Retina (tissue), 1 donor: ENCODE data around the gene KCNJ2.
A peak's percentile ranks its signal among the peaks of the same experiment; 100 is the strongest.

Experiments
- DNase-seq: peaks from one replicate; pipeline ENCODE4 v3.0.0-alpha.2; 2016

KCNJ2 gene

GRCh38 chr17:70159980-70160379 is 9.4 kb upstream of the KCNJ2 start:
- DNase-seq, result no peak

GRCh38 chr17:70161519-70161918 is 7.8 kb upstream of the KCNJ2 start:
- DNase-seq, result no peak

- DNase-seq, result no peak
Observed at GRCh38 chr17:70165383-70165782, 3.9 kb upstream of the KCNJ2 start.

- no peak for DNase-seq
Observed at GRCh38 chr17:70166615-70167014, 2.7 kb upstream of the KCNJ2 start.

- DNase-seq, result peak; percentile 79
Observed at GRCh38 chr17:70168044-70168976, 1.0 kb upstream of the KCNJ2 start.

GRCh38 chr17:70169709-70170597 is 621 bp downstream of the KCNJ2 start:
- no peak for DNase-seq

- DNase-seq, result no peak
Observed at GRCh38 chr17:70171159-70171558, 1.8 kb downstream of the KCNJ2 start.

GRCh38 chr17:70172449-70172848 is 3.1 kb downstream of the KCNJ2 start:
- no peak for DNase-seq

GRCh38 chr17:70172923-70173322 is 3.6 kb downstream of the KCNJ2 start:
- DNase-seq, result no peak

- DNase-seq, result no peak
Observed at GRCh38 chr17:70173681-70174080, 4.3 kb downstream of the KCNJ2 start.

GRCh38 chr17:70181376-70181775 is 12.0 kb downstream of the KCNJ2 start:
- no peak for DNase-seq

GRCh38 chr17:70181866-70182265 is 12.5 kb downstream of the KCNJ2 start:
- no peak for DNase-seq

- DNase-seq, result no peak
Observed at GRCh38 chr17:70183508-70183907, 14.2 kb downstream of the KCNJ2 start.

GRCh38 chr17:70184207-70184606 is 14.9 kb downstream of the KCNJ2 start:
- DNase-seq, result no peak

GRCh38 chr17:70184770-70185169 is 15.4 kb downstream of the KCNJ2 start:
- no peak for DNase-seq

- DNase-seq, result no peak
Observed at GRCh38 chr17:70185285-70185684, 16.0 kb downstream of the KCNJ2 start.

GRCh38 chr17:70187383-70187782 is 18.1 kb downstream of the KCNJ2 start:
- no peak for DNase-seq

GRCh38 chr17:70190959-70191805 is 21.9 kb downstream of the KCNJ2 start:
- DNase-seq, result no peak

- DNase-seq, result no peak
Observed at GRCh38 chr17:70195091-70195490, 25.8 kb downstream of the KCNJ2 start.

- DNase-seq, result peak; percentile 25
Observed at GRCh38 chr17:70201872-70202419, 32.6 kb downstream of the KCNJ2 start.

- no peak for DNase-seq
Observed at GRCh38 chr17:70202840-70203239, 33.5 kb downstream of the KCNJ2 start.

- DNase-seq, result no peak
Observed at GRCh38 chr17:70204431-70204830, 35.1 kb downstream of the KCNJ2 start.
